22Rv1 (cell line): ENCODE data around the gene FCMR.

Source experiments
- CTCF ChIP-seq: fragments of 450-650 bp; IDR thresholded peaks from 2 replicates; pipeline ENCODE4 v1.5.1; 2017; ENCODE audit warnings: mild to moderate bottlenecking
- ZFX ChIP-seq: fragments of 450-650 bp; IDR thresholded peaks from 2 replicates; pipeline ENCODE4 v1.6.1; 2017; ENCODE audit warnings: antibody characterized with exemption, borderline replicate concordance

GRCh38 chr1:206970446-206970845 is 48.7 kb upstream of the FCMR start, which contains the start of gene FCAMR:
- TF ChIP-seq CTCF (no peak), ZFX (no peak)
